Measurements from ENCODE around the gene PEBP1.
"Not testable (repeated sequence)": the region's sequence is repeated elsewhere in the genome, so short reads cannot be mapped to it uniquely, and the experiment has no call there.

Gene PEBP1

GRCh38 chr12:118129436-118129835, 6.5 kb upstream of the PEBP1 start:
- H4K91ac ChIP-seq (ENCODE audit: low read depth, low read length, poor library complexity); H3K23ac ChIP-seq (ENCODE audit: low read depth, low read length, poor library complexity); H3K9me3 ChIP-seq (replicated peaks in 1 of 2; ENCODE audit: control insufficient read depth in 2 of 2, insufficient read depth in 1 of 2, low read depth in 1 of 2, low read length in 2 of 2); H2AK5ac ChIP-seq (ENCODE audit: low read depth, low read length); DNase-seq (ENCODE audit: low spot score); H2BK5ac ChIP-seq (ENCODE audit: low read length); H2BK12ac ChIP-seq (ENCODE audit: low read length); H2BK15ac ChIP-seq (ENCODE audit: low read length); H3K9ac ChIP-seq (ENCODE audit: low read depth, low read length, poor library complexity); H3K27ac ChIP-seq (replicated peaks; ENCODE audit: low read length); H3K4ac ChIP-seq (ENCODE audit: low read length); H3K4me1 ChIP-seq (ENCODE audit: control insufficient read depth in 2 of 2, insufficient read depth in 1 of 2, low read depth in 1 of 2, low read length in 2 of 2); H3K4me3 ChIP-seq (ENCODE audit: low read length in 2 of 2); H3K27me3 ChIP-seq (ENCODE audit: control insufficient read depth in 3 of 3, insufficient read depth in 3 of 3, low read depth in 1 of 3, low read length in 3 of 3); H2BK120ac ChIP-seq (ENCODE audit: low read depth, low read length); H3K79me1 ChIP-seq (ENCODE audit: low read depth, low read length); H3K14ac ChIP-seq (ENCODE audit: low read length); H3K18ac ChIP-seq (ENCODE audit: low read length); H4K8ac ChIP-seq (ENCODE audit: low read depth, low read length); H2AFZ ChIP-seq (ENCODE audit: low read length); H3K4me2 ChIP-seq (ENCODE audit: insufficient read depth, low read length, poor library complexity, severe bottlenecking): not testable (repeated sequence)
- WGBS, 2 donors (ENCODE audit: extremely low coverage in 2 of 2, insufficient read length in 2 of 2, insufficient replicate concordance in 1 of 2): no CpG with 5 or more reads among the region's 5 CpGs
- peaks cover 0 to 12% of the 10 kb centered on the region in 2 donors for H3K36me3 ChIP-seq (replicated peaks in 1 of 2; ENCODE audit: control insufficient read depth in 2 of 2, insufficient read depth in 2 of 2, low read length in 2 of 2)

- peaks cover 3% of the 10 kb centered on the region for H3K79me1 ChIP-seq (ENCODE audit: low read depth, low read length)
- no peaks in the 10 kb centered on the region for H3K9me3 ChIP-seq (replicated peaks in 1 of 2; ENCODE audit: control insufficient read depth in 2 of 2, insufficient read depth in 1 of 2, low read depth in 1 of 2, low read length in 2 of 2)
- H3K14ac ChIP-seq (ENCODE audit: low read length): no peak overlapping the region
- peak overlapping the region; percentile 81 for H2BK12ac ChIP-seq (ENCODE audit: low read length)
- no peak overlapping the region for H4K8ac ChIP-seq (ENCODE audit: low read depth, low read length)
- peaks cover 21 to 47% of the 10 kb centered on the region in 2 donors for H3K36me3 ChIP-seq (replicated peaks in 1 of 2; ENCODE audit: control insufficient read depth in 2 of 2, insufficient read depth in 2 of 2, low read length in 2 of 2)
- H3K4me1 ChIP-seq (ENCODE audit: control insufficient read depth in 2 of 2, insufficient read depth in 1 of 2, low read depth in 1 of 2, low read length in 2 of 2): no peaks in the 10 kb centered on the region
- peak overlapping the region; percentile 97 for H3K18ac ChIP-seq (ENCODE audit: low read length)
- peak; percentile 29 for DNase-seq (ENCODE audit: low spot score)
- no peaks in the 10 kb centered on the region for H3K27me3 ChIP-seq (ENCODE audit: control insufficient read depth in 3 of 3, insufficient read depth in 3 of 3, low read depth in 1 of 3, low read length in 3 of 3)
- no CpG with 5 or more reads among the region's 29 CpGs for WGBS, 2 donors (ENCODE audit: extremely low coverage in 2 of 2, insufficient read length in 2 of 2, insufficient replicate concordance in 1 of 2)
- no peak overlapping the region for H3K27ac ChIP-seq (replicated peaks; ENCODE audit: low read length)
- H3K9ac ChIP-seq (ENCODE audit: low read depth, low read length, poor library complexity): peak overlapping the region; percentile 98
- peak overlapping the region; percentile 86 to 95 for H3K4me3 ChIP-seq (ENCODE audit: low read length in 2 of 2)
- H2AFZ ChIP-seq (ENCODE audit: low read length): peak overlapping the region; percentile 92
- H3K4me2 ChIP-seq (ENCODE audit: insufficient read depth, low read length, poor library complexity, severe bottlenecking): peak overlapping the region; percentile 98
- H2AK5ac ChIP-seq (ENCODE audit: low read depth, low read length): peak overlapping the region; percentile 100
- H2BK15ac ChIP-seq (ENCODE audit: low read length): peak overlapping the region; percentile 49
- H2BK120ac ChIP-seq (ENCODE audit: low read depth, low read length): no peak overlapping the region
- H3K23ac ChIP-seq (ENCODE audit: low read depth, low read length, poor library complexity): peak overlapping the region; percentile 98
- no peak overlapping the region for H3K4ac ChIP-seq (ENCODE audit: low read length)
- H2BK5ac ChIP-seq (ENCODE audit: low read length): peak overlapping the region; percentile 44
- H4K91ac ChIP-seq (ENCODE audit: low read depth, low read length, poor library complexity): no peak overlapping the region
Observed at GRCh38 chr12:118136559-118137003, 657 bp downstream of the PEBP1 start.

- Histone ChIP-seq H2AFZ (ENCODE audit: low read length) (no peak overlapping the region), H3K27ac (replicated peaks; ENCODE audit: low read length) (no peak overlapping the region), H3K4me1 (ENCODE audit: control insufficient read depth in 2 of 2, insufficient read depth in 1 of 2, low read depth in 1 of 2, low read length in 2 of 2) (no peaks in the 10 kb centered on the region), H3K9ac (ENCODE audit: low read depth, low read length, poor library complexity) (no peak overlapping the region), H3K18ac (ENCODE audit: low read length) (no peak overlapping the region), H3K14ac (ENCODE audit: low read length) (no peak overlapping the region), H3K4ac (ENCODE audit: low read length) (no peak overlapping the region), H2BK15ac (ENCODE audit: low read length) (no peak overlapping the region), H3K27me3 (ENCODE audit: control insufficient read depth in 3 of 3, insufficient read depth in 3 of 3, low read depth in 1 of 3, low read length in 3 of 3) (no peaks in the 10 kb centered on the region), H3K36me3 (replicated peaks in 1 of 2; ENCODE audit: control insufficient read depth in 2 of 2, insufficient read depth in 2 of 2, low read length in 2 of 2) (peaks cover 21 to 52% of the 10 kb centered on the region in 2 donors), H2BK5ac (ENCODE audit: low read length) (no peak overlapping the region), H2AK5ac (ENCODE audit: low read depth, low read length) (no peak overlapping the region), H3K79me1 (ENCODE audit: low read depth, low read length) (peaks cover 3% of the 10 kb centered on the region), H3K9me3 (replicated peaks in 1 of 2; ENCODE audit: control insufficient read depth in 2 of 2, insufficient read depth in 1 of 2, low read depth in 1 of 2, low read length in 2 of 2) (no peaks in the 10 kb centered on the region), H2BK12ac (ENCODE audit: low read length) (no peak overlapping the region), H4K8ac (ENCODE audit: low read depth, low read length) (no peak overlapping the region), H3K4me2 (ENCODE audit: insufficient read depth, low read length, poor library complexity, severe bottlenecking) (peak overlapping the region; percentile 98), H3K23ac (ENCODE audit: low read depth, low read length, poor library complexity) (no peak overlapping the region), H4K91ac (ENCODE audit: low read depth, low read length, poor library complexity) (no peak overlapping the region), H2BK120ac (ENCODE audit: low read depth, low read length) (no peak overlapping the region), H3K4me3 (ENCODE audit: low read length in 2 of 2) (peak overlapping the region; percentile 86 to 95)
- WGBS, 2 donors (ENCODE audit: extremely low coverage in 2 of 2, insufficient read length in 2 of 2, insufficient replicate concordance in 1 of 2): no CpG with 5 or more reads among the region's 10 CpGs
- no peak for DNase-seq (ENCODE audit: low spot score)
Observed at GRCh38 chr12:118137148-118137678, 1.3 kb downstream of the PEBP1 start.

GRCh38 chr12:118140825-118141224, 4.9 kb downstream of the PEBP1 start:
- Histone ChIP-seq H2BK15ac (ENCODE audit: low read length) (no peak overlapping the region), H3K4ac (ENCODE audit: low read length) (no peak overlapping the region), H2BK5ac (ENCODE audit: low read length) (no peak overlapping the region), H2BK12ac (ENCODE audit: low read length) (no peak overlapping the region), H3K27me3 (ENCODE audit: control insufficient read depth in 3 of 3, insufficient read depth in 3 of 3, low read depth in 1 of 3, low read length in 3 of 3) (no peaks in the 10 kb centered on the region), H2AK5ac (ENCODE audit: low read depth, low read length) (no peak overlapping the region), H3K9me3 (replicated peaks in 1 of 2; ENCODE audit: control insufficient read depth in 2 of 2, insufficient read depth in 1 of 2, low read depth in 1 of 2, low read length in 2 of 2) (no peaks in the 10 kb centered on the region), H2AFZ (ENCODE audit: low read length) (no peak overlapping the region), H3K9ac (ENCODE audit: low read depth, low read length, poor library complexity) (no peak overlapping the region), H4K91ac (ENCODE audit: low read depth, low read length, poor library complexity) (no peak overlapping the region), H3K14ac (ENCODE audit: low read length) (no peak overlapping the region), H3K23ac (ENCODE audit: low read depth, low read length, poor library complexity) (no peak overlapping the region), H3K4me3 (ENCODE audit: low read length in 2 of 2) (no peak overlapping the region), H3K4me1 (ENCODE audit: control insufficient read depth in 2 of 2, insufficient read depth in 1 of 2, low read depth in 1 of 2, low read length in 2 of 2) (no peaks in the 10 kb centered on the region), H4K8ac (ENCODE audit: low read depth, low read length) (no peak overlapping the region), H3K4me2 (ENCODE audit: insufficient read depth, low read length, poor library complexity, severe bottlenecking) (no peak overlapping the region), H2BK120ac (ENCODE audit: low read depth, low read length) (no peak overlapping the region), H3K27ac (replicated peaks; ENCODE audit: low read length) (no peak overlapping the region), H3K36me3 (replicated peaks in 1 of 2; ENCODE audit: control insufficient read depth in 2 of 2, insufficient read depth in 2 of 2, low read length in 2 of 2) (peaks cover 38 to 88% of the 10 kb centered on the region in 2 donors), H3K79me1 (ENCODE audit: low read depth, low read length) (peaks cover 5% of the 10 kb centered on the region), H3K18ac (ENCODE audit: low read length) (no peak overlapping the region)
- no peak for DNase-seq (ENCODE audit: low spot score)
- no CpG with 5 or more reads among the region's 8 CpGs for WGBS, 2 donors (ENCODE audit: extremely low coverage in 2 of 2, insufficient read length in 2 of 2, insufficient replicate concordance in 1 of 2)

Data from neuronal stem cell (in vitro differentiated cells).